ENCODE data around the gene LIMK2. TPM values are rescaled to one million over a fixed set of nuclear protein-coding genes. Genes with fewer than 3 reads are reported as not detected.
"Not testable (repeated sequence)": the region's sequence is repeated elsewhere in the genome, so short reads cannot be mapped to it uniquely, and the experiment has no call there.

LIMK2 gene
- total RNA-seq, 1 experiment from 2014 or later = 58.0 TPM

DNA sequence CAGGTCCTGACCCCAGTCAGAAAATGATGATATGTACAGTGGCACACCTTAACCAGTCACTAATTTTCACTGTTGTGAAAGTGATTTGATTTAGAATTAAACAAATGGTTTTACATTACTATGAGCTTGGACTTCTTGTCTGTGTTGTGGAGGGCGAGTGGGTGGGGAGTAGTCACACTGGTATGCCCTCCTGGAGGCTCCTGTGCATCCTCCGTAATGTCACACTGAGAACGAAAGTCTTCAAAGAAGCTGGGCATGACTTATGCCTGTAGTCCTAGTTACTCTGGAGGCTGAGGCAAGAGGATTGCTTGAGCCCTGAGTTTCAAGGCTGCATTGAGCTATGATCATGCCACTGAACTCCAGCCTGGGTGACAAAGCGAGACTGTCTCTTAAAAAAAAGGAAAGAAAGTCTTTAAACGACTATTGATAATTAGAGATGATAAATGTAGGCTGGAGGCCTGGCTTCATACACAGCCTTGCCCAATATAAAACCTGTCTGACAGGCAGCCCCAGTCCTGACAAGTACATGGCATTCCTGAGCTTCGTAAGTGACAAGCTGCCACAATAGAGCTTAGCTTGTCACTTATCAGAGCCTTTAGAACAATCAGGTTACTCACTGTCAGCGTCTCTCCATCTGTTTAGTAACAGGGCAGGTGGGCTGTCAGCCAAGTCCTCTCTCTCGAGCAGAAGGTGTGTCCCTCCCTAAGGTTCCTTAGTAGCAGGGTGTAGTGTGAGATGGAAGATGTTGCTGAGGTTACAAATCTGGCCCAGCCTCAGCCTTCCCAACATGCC, 5.0 kb upstream of the LIMK2 start:
- in situ Hi-C loops (cut with HindIII; ENCODE audit: low sequenced_read_pairs) = no loop called here
- peak; percentile 94 for DNase-seq (ENCODE audit: low spot score)

DNA sequence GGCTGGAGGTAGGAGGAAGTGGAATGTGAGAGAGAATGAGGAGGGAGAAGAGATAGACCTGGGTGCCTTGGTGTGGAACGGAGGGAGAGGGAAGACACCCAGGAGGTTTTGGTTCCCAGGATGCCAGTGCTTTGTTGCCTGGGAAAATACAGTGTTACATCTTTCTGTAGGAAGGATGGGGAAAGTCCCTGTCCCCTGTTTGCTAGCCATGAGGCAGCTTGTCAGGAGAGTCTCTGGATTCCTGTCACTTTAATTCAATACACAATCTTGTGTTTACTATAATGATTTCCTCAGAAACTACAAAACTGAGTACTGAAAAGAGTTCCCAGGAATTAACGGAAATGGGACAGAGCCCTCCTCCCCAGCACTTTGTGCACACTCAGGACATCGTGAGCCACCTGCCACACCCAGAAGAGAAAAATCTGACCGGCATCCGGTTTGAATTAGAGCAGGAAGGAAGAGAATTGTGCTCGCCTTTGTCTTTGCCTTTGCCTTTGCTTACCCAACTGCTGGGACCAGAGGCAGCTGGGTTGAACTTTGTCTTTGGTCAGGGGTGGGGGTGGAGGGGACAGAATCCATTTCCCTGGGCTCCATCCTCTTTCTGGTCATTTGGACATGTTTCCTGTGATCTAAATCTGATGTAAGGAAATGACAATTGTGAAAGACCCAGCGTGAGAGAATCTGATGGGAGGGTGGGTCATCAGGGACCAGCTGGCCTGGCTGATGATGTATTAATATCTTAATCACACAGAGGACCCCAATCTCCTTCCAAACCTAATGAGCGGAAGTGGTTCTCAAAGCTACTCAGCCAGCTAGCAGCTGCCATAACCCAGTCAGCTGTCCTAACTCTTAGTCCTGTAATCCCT, 1.3 kb upstream of the LIMK2 start:
- no peak for DNase-seq (ENCODE audit: low spot score)
- in situ Hi-C loops (cut with HindIII; ENCODE audit: low sequenced_read_pairs) = no loop called here

DNA sequence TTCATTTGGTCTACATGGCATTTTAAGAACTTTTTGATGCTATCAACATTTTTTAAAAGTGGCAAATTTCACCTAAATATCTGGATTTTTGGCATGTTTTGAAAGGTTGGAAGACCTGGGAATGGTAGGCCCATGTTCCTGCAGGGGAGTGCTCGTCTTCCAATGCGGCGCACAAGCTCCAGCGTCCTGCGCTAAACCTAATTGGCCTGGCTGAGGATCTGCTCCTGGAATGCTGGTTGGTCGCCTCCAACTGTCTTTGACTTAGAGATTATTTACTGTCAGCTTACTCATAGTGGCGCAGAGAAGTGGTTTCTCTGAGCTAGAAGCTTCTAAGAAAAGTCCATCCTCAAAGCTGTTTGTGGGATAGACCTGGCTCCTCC, 626 bp upstream of the LIMK2 start:
- in situ Hi-C loops (cut with HindIII; ENCODE audit: low sequenced_read_pairs) = no loop called here
- no peak for DNase-seq (ENCODE audit: low spot score)

DNA sequence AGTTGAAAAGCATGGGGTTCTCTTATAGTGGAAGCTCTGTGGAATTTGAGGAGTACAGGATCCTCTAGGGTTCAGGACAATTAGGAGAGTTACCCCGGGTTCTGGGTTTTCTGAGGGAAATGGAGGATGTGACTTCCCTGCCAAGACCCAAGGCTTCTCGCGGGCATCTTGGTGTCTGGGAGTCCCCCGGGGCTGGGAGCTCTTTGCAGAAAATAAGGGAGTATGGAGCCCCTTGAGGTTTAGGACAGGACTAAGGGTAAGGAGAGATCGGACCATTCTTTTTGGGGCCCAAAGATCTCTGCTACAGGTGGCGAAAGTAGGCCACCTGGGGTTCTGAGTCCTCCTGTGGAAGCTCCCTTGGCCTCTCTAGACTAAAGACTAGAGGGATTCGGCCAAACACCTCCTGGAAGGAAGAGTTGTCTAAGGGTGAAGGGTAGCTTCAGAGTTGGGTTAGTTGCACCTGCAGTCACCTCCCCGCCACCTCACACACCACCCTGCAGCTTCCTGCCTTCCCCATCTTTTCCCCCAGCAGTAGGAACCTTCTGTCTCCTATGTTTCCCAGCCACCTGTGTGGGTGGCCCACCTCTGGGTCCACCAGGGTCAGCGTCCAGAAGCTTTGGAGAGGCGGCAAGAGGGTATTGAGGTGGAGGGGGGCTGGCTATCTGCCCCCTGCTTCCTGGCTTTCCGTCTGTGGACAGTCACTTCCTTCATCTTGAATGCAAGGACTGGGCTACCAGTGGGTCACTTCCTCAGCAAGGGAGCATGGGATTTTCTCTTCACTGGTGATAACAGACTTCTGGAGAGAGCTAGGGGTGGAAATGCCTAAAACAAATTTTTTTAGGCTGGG, 908 bp downstream of the LIMK2 start:
- no peak for DNase-seq (ENCODE audit: low spot score)
- in situ Hi-C loops (cut with HindIII; ENCODE audit: low sequenced_read_pairs) = no loop called here

DNA sequence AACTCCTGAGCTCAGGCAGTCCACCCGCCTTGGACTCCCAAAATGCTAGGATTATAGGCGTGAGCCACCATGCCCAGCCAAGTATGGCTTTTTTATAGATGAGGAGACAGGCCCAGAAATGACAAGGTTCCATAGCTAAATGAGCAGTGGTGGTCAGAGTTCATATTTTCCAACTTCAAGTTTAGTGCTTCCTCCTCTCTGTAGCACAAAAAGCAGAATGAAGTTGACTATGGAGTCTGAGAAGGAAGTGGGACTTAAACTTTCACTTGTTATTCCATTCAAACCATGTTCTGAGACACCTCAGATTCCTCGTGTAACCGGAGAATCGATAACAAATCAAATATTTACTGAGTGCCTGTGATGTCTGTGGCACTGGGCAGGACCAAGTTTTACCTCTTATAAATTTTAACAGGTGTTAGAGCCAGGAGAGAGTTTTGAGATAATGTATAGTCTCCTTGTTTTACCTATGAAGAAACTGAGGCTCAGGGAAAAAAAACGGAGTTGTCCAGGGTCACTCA, 3.0 kb downstream of the LIMK2 start:
- DNase-seq (ENCODE audit: low spot score) = no peak
- in situ Hi-C loops (cut with HindIII; ENCODE audit: low sequenced_read_pairs) = no loop called here

DNA sequence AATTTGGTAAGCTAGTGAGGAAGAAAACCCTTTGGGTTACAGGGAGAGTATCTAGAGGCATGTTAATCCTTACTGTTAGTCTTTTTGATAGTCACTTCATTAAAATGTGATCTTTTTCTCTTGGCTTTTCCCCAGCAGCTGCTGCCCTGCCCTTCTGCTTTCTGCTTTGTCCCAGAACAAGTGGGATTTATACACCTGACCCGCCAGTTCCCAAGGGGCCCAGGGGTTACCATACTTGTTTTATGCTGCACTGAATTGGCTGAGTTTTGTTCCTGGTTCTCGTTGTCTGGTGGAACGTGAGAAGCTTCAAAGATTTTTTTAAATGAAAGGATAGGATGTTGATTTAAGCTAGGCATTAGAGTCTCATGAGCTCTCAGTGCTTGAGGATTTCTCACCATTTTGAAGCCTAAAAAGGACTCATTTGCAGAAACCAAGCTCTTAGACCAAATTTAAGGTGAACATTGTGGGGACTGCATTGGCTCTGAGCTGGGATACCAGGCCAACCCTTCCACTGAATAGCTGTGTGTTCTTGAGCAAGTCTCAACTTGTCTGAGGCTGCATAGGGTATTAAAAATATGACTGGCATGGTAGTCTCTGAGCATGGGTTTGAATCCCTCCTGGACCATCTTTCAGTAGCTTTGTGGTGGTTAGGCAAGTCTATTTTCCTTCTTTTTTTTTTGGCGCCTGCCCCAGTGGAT, 6.6 kb downstream of the LIMK2 start:
- no peak for DNase-seq (ENCODE audit: low spot score)
- in situ Hi-C loops (cut with HindIII; ENCODE audit: low sequenced_read_pairs) = no loop called here

DNA sequence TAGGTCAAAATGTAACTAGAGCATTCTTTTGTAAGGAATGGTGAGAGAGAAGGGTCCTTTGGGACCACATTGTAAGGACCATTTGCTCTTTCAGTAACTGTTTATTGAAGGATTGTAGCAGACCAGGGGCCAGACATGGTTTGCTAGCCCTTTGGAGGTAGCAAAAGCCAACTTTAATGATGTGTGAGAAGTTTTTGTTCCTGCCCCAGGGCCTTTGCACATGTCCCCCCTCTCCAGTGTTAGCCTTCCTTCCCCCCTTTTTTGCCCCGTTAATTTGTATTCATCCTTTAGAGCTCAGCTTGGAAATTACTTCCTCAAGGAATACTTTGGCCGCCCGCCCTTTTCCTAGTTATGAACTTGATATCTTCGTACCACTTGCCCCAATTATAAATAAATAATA, 9.0 kb downstream of the LIMK2 start:
- no peak for DNase-seq (ENCODE audit: low spot score)
- in situ Hi-C loops (cut with HindIII; ENCODE audit: low sequenced_read_pairs) = no loop called here

DNA sequence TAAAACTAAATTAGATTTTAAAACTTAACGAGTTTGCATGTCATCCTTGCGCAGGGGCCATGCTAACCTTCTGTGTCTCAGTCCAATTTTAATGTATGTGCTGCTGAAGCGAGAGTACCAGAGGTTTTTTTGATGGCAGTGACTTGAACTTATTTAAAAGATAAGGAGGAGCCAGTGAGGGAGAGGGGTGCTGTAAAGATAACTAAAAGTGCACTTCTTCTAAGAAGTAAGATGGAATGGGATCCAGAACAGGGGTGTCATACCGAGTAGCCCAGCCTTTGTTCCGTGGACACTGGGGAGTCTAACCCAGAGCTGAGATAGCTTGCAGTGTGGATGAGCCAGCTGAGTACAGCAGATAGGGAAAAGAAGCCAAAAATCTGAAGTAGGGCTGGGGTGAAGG, 10.6 kb downstream of the LIMK2 start:
- in situ Hi-C loops (cut with HindIII; ENCODE audit: low sequenced_read_pairs) = no loop called here
- no peak for DNase-seq (ENCODE audit: low spot score)

DNA sequence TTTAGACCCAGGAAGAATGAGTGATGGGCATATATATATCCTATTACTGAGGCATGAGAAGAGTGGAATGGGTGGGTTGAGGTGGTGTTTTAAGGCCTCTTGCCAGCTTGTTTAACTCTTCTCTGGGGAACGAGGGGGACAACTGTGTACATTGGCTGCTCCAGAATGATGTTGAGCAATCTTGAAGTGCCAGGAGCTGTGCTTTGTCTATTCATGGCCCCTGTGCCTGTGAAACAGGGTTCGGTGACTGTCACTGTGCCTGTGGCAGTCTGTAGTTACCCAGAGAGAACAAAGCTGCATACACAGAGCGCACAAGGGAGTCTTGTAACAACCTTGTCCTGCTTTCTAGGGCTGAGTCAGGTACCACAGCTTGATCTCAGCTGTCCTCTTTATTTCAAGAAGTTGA, 11.7 kb downstream of the LIMK2 start:
- in situ Hi-C loops (cut with HindIII; ENCODE audit: low sequenced_read_pairs) = no loop called here
- no peak for DNase-seq (ENCODE audit: low spot score)

DNA sequence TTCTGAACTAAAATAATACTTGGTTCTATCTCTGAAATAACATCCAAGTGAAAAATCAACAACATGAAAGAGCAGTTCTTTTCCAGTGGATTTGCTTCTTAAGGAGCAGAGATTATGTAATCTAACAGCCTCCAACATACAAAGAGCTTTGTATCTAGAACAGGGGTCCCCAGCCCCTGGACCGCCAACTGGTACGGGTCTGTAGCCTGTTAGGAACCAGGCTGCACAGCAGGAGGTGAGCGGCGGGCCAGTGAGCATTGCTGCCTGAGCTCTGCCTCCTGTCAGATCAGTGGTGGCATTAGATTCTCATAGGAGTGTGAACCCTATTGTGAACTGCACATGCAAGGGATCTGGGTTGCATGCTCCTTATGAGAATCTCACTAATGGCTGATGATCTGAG, 12.6 kb downstream of the LIMK2 start:
- DNase-seq (ENCODE audit: low spot score); in situ Hi-C loops (cut with HindIII; ENCODE audit: low sequenced_read_pairs): not testable (repeated sequence)

DNA sequence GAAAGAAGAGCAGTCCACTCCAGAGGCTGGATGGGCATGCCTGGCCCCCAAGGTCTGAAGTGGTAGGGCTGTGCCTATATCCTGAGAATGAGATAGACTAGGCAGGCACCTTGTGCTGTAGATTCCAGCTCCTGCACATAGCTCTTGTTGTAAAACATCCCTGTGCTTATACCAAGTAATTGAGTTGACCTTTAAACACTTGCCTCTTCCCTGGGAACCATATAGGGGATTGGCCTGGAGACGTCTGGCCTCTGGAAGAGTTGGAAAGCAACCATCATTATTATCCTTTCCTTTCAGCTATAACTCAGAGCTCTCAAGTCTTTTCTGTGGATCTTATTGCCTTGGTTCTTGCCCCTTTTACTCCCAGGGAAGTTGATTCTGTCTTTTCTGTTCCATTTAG, 15.1 kb downstream of the LIMK2 start:
- in situ Hi-C loops (cut with HindIII; ENCODE audit: low sequenced_read_pairs) = no loop called here

DNA sequence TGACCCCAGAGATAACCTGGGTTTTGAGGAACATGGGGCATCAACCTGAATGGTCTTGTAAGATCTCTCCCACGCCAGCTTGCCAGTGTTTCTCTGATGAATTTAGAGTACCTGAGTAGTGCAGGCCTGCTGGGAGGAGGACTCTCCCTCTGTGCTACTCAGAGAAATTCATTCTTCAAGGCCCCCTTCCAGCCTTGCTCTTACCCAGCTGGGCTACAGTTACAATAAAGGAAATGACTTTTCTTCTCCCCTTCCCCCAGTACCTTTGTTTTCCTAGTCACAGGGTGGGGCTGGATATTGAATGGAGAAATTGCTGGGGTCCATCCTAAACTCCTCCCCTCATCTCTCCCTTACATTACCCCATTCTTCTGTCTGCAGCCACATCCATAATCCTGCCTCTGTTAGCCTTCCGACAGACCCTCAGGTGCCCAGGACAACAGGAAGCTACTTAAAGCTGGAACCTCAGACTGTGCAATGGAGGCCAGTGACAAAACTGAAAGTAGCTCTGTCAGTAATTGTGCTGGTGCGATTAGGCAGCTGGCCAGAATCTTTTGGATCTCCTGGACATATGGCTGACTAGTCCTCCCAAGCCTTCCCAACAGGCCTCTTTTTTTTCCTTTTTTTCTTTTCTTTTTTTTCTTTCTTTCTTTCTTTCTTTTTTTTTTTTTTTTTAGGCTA, 17.4 kb downstream of the LIMK2 start:
- peak; percentile 85 for DNase-seq (ENCODE audit: low spot score)
- in situ Hi-C loops (cut with HindIII; ENCODE audit: low sequenced_read_pairs) = no loop called here

More for the DNA sequence above, 15.1 kb downstream of the LIMK2 start:
- no peak for DNase-seq (ENCODE audit: low spot score)

DNA sequence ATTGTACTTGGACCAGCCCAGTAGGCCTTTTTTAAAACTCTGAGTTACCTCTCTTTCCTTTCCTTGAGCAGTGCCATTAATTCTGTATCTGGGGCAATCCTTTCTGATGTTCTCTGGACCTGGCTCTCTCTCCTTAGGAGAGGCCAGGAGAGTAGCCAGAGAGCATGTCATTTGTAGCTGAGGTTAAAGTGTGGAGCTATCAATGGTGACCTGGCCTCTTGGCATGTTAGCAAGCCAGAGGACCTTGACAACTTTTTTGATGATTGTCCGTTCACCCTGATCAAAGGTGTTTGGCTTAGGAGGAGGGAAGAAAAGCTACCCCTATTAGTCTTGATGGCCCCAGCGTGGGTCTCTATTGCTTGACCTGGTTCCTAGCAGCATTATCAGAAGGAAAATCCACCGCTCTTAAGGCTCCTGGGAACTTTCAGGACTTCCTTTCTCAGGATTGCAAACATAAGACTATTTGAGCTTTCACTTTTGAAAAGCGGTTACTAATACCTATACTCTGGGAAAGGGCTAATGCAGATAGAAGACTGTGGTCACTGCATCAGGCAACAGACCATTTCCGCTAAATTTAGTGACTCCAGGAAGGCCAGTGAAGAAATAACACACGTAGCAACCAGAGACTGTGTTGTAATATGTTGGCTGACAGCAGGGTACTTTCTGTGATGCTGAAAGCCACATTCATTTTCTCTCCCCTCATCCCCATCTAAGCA, 18.2 kb downstream of the LIMK2 start:
- in situ Hi-C loops (cut with HindIII; ENCODE audit: low sequenced_read_pairs) = no loop called here
- DNase-seq (ENCODE audit: low spot score) = no peak

DNA sequence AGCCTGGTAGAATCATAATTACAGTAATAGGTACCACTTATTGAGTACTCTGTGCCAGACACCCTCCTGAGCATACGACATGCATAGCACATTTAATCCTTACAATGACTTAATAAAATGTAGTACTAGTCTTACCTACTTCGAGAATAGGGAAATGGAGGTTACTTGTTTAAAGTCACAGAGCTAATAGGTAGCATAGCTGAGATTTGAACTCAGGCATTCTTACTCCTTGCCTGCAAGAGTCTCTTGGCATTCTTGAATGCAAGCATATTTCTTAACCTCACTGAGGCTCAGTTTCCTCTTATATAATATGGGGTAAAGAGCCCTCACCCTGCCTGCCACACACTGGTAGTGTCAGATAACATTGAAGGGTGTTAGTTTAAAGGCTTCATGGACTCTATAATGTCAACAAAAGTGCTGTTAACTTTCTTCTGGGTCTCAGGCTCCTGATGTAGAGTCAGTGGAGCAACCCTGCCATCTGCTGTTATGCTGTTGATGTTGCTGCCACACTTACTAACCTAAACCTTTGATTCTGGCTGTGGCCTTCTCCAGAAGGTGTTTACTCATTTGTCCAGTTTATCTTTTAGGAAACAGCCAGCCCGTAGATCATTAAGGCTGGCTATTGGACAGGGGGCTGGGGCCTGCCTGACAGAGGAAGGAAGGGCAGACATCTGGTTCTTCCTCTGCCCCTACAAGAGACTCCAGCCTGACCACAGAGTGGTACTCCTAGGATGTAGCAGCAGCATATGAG, 18.9 kb downstream of the LIMK2 start:
- in situ Hi-C loops (cut with HindIII; ENCODE audit: low sequenced_read_pairs) = no loop called here
- DNase-seq (ENCODE audit: low spot score) = peak; percentile 69

DNA sequence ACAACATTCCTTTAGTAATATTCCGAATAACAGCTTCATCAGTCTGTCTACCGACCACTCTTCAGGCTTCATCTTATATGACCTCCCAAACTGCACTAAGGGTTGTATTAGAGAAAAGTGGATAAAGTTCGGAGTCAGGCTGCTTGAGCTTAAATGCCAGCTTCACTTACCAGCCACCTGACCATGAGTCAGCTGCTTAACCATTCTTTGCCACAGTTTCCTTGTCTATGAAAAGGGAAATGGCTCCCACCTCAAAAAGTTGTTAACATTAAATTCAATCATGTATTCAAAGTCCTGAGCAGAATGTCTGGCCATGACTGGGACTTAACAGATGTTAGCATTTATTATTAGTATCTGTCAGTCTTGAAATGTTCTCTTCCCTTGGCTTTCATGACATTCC, 20.9 kb downstream of the LIMK2 start:
- in situ Hi-C loops (cut with HindIII; ENCODE audit: low sequenced_read_pairs) = no loop called here
- no peak for DNase-seq (ENCODE audit: low spot score)

DNA sequence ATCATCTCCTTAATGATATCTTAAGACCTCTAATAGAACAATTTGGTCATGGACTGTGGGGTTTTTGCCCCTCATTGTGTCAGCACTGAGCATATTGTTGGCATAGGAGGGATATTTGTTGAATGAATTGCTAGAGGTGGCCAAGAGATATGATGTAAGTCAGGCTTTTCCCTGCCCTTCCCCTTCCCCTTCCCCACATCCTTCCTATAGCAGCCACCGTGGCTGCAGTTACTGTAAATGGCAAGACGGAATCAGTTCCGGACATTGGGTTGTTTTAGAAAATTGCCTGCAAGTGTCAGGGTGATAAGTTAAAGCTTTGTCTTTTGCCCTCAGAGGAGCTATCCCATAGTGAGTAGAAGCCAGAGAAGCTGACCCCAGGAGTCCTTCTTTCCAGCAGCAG, 23.0 kb downstream of the LIMK2 start:
- in situ Hi-C loops (cut with HindIII; ENCODE audit: low sequenced_read_pairs) = no loop called here
- no peak for DNase-seq (ENCODE audit: low spot score)

DNA sequence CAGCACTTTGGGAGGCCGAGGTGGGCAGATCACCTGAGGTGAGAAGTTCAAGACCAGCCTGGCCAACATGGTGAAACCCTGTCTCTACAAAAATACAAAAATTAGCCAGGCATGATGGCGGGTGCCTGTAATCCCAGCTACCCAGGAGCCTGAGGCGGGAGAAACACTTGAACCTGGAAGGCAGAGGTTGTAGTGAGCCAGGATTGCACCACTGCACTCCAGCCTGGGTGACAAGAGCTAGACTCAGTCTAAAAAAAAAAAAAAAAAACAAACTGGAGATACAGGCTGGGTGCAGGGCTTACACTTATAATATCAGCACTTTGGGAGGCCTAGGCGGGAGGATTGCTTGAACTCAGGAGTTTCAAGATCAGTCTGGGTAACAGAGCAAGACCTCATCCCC, 23.9 kb downstream of the LIMK2 start:
- in situ Hi-C loops (cut with HindIII; ENCODE audit: low sequenced_read_pairs); DNase-seq (ENCODE audit: low spot score): not testable (repeated sequence)
